Measurements from ENCODE around the gene THUMPD3. TPM values are rescaled to one million over a fixed set of nuclear protein-coding genes. Genes with fewer than 3 reads are reported as not detected.

THUMPD3 gene
- total RNA-seq, 2 experiments from 2014 or later, result 74.2 to 78.0 TPM

DNA sequence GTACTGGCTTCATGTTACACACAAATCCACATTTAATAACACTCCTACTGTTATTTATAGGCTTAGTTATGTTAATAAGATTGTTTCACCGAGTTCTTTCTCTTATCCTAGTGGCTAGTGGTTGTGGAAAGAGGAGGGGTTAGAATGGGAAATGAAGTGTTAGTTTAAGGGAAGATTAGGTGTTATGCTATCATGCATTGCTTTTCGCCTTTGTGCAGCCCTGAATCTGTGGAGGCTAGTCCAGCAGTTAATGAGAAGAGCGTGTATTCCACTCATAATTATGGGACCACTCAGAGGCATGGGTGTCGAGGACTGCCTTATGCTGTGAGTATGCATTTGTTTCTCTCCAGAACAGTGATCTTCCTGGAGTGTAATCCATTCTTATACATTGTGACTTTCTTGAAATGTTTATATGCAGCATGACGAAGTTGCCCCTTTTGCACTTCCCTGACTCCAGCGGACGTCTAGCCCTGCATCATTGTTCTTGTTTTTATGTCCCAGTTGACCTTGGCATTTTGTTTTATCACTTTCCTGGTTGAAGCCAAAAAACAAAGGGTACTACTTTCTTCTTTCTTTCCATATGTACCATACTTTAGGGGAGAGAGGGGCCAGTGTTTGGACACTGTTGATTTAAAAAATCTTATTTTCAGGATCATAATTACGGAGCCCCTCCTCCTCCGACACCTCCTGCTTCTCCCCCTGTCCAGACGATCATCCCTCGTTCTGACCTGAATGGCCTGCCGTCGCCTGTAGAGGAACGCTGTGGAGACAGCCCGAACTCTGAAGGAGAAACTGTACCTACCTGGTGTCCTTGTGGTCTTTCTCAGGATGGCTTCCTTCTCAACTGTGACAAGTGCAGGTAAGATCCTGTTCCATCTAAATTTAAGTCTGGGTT is 71.0 kb downstream of the THUMPD3 start:
- DNase-seq, result no peak
- no peak overlapping the region for H3K4me3 Mint-ChIP-seq
- CTCF ChIA-PET, result interaction anchor here (0.6 kb wide), 1 partner anchor 70 kb away, joined by 3 read pairs; no protein-coding TSS in a partner anchor
- intact Hi-C loops (cut with DNase I, micrococcal nuclease), result no loop called here
- no peak overlapping the region for H3K27ac Mint-ChIP-seq
- no peaks in the 10 kb centered on the region for H3K9me3 Mint-ChIP-seq
- TF ChIP-seq, protein P1, sequence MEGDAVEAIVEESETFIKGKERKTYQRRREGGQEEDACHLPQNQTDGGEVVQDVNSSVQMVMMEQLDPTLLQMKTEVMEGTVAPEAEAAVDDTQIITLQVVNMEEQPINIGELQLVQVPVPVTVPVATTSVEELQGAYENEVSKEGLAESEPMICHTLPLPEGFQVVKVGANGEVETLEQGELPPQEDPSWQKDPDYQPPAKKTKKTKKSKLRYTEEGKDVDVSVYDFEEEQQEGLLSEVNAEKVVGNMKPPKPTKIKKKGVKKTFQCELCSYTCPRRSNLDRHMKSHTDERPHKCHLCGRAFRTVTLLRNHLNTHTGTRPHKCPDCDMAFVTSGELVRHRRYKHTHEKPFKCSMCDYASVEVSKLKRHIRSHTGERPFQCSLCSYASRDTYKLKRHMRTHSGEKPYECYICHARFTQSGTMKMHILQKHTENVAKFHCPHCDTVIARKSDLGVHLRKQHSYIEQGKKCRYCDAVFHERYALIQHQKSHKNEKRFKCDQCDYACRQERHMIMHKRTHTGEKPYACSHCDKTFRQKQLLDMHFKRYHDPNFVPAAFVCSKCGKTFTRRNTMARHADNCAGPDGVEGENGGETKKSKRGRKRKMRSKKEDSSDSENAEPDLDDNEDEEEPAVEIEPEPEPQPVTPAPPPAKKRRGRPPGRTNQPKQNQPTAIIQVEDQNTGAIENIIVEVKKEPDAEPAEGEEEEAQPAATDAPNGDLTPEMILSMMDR (IDR thresholded peaks at IDR 0.05), result no peak
- H3K4me1 Mint-ChIP-seq (ENCODE audit: low read depth), result peaks cover 4% of the 10 kb centered on the region
- Histone ChIP-seq H3K27me3 (ENCODE audit: control insufficient read depth in 1 of 2, insufficient read depth in 2 of 2, low read length in 2 of 2) (no peaks in the 10 kb centered on the region), H3K4me1 (ENCODE audit: insufficient read depth, low read length) (no peaks in the 10 kb centered on the region), H3K9me3 (ENCODE audit: control insufficient read depth in 1 of 2, insufficient read depth in 1 of 2, low read length in 2 of 2) (no peaks in the 10 kb centered on the region), H3K4me3 (ENCODE audit: low read length) (no peak overlapping the region), H3K36me3 (ENCODE audit: insufficient read depth, low read length) (peaks cover 98% of the 10 kb centered on the region), H3K27ac (ENCODE audit: low read depth in 1 of 2, low read length in 2 of 2) (no peak overlapping the region)
- no peak for ATAC-seq (ENCODE audit: poor library complexity)
- POLR2A ChIA-PET, result no interaction called here
- H3K36me3 Mint-ChIP-seq (ENCODE audit: low read depth), result peaks cover 96% of the 10 kb centered on the region
- H3K27me3 Mint-ChIP-seq, result no peaks in the 10 kb centered on the region

DNA sequence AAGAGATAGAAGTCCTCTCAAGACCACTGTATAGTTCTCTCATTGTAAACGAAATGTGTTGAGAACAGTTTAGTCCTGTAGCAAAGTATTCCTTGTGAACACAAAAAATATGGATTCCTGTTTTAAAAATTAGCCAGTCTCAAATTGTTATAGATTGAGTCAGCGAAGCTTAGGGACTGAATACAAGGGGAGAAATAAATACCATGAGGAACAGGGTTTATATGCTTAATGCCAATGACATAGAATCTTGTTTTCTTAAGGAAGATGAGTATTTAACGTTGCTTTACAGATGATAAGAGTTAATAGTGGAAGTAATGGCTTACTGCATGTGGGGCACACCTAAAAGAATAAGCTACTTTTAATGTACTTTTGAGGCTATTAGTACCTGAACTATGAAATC is 72.5 kb downstream of the THUMPD3 start:
- Histone ChIP-seq H3K36me3 (ENCODE audit: insufficient read depth, low read length) (peaks cover 98% of the 10 kb centered on the region), H3K27me3 (ENCODE audit: control insufficient read depth in 1 of 2, insufficient read depth in 2 of 2, low read length in 2 of 2) (no peaks in the 10 kb centered on the region), H3K9me3 (ENCODE audit: control insufficient read depth in 1 of 2, insufficient read depth in 1 of 2, low read length in 2 of 2) (no peaks in the 10 kb centered on the region), H3K27ac (ENCODE audit: low read depth in 1 of 2, low read length in 2 of 2) (no peak overlapping the region), H3K4me1 (ENCODE audit: insufficient read depth, low read length) (no peaks in the 10 kb centered on the region), H3K4me3 (ENCODE audit: low read length) (no peak overlapping the region)
- POLR2A ChIA-PET, result interaction anchor here (1.1 kb wide), 1 partner anchor 39 kb away, joined by 3 read pairs; no protein-coding TSS in a partner anchor
- CTCF ChIA-PET, result interaction anchor here (0.7 kb wide), 1 partner anchor 415 kb away, joined by 3 read pairs; no protein-coding TSS in a partner anchor
- peaks cover 4% of the 10 kb centered on the region for H3K4me1 Mint-ChIP-seq (ENCODE audit: low read depth)
- intact Hi-C loops (cut with DNase I, micrococcal nuclease), result no loop called here
- no peak overlapping the region for H3K27ac Mint-ChIP-seq
- no peaks in the 10 kb centered on the region for H3K27me3 Mint-ChIP-seq
- TF ChIP-seq, protein P1 (IDR thresholded peaks at IDR 0.05), result no peak
- ATAC-seq (ENCODE audit: poor library complexity), result no peak
- no peaks in the 10 kb centered on the region for H3K9me3 Mint-ChIP-seq
- no peak for DNase-seq
- no peak overlapping the region for H3K4me3 Mint-ChIP-seq
- H3K36me3 Mint-ChIP-seq (ENCODE audit: low read depth), result peaks cover 96% of the 10 kb centered on the region

Other genes starting within 250 kb of the THUMPD3 start
- gene SRGAP3, start 113.4 kb upstream of the THUMPD3 start, total RNA-seq, result 1 to 10 TPM; 2.8 to 3.2 TPM
- 10 to 100 TPM; 58.5 to 67.6 TPM for gene SETD5, start 34.6 kb downstream of the THUMPD3 start, total RNA-seq
- gene LHFPL4, start 190.8 kb downstream of the THUMPD3 start, total RNA-seq, result not detected